Measurements from ENCODE around the gene ETFA.
A peak's percentile ranks its signal among the peaks of the same experiment; 100 is the strongest.

Gene ETFA

DNA sequence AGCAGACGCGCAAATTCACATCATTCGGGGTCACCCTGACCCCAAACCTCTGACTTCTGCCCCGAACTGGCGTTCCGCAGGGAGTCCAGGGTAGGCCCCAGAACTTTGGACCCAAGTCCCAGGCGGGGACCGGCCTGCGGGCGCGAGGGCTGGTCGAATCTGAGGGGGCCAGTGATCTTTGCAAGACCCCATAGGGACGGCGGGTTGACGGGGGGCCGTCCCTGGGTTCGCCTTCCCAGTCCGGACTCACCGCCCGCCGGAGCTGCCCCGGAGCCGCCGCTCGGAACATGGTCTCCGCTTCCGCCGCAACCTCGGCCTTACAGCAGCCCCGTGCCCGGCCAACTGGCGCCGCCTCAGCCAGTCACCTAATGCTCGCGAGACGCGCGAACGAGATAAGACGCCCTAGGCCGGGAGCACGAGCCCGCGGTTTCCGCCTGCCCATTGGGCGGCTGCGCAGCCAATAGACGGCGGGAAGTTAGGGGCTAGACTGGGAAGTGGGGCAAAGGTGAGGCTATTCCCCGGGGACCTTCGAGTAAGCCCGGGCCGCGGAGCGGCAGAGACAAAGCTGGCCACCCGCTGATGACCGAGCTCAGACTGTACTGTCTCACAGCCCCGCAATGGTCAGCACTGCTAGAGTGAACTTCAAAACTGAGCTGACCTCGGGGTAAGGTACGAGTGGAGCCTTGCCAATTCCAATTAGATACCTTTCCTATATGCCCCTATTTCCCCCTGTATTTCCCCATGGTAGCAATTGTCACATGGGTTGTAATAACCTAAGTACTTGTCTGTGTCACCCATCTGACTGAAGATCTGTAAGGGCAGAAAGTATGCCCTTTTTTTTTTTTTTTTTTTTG is at the start of gene ETFA:
Gene ETFA, minus strand, starts transcription at position 370 of the 854 bp plus-strand sequence. Its CDS starts 81 bp downstream, at position 289.
- DNase-seq (ENCODE audit: low read depth in 2 of 2), result peak; percentile 90 to 93

DNA sequence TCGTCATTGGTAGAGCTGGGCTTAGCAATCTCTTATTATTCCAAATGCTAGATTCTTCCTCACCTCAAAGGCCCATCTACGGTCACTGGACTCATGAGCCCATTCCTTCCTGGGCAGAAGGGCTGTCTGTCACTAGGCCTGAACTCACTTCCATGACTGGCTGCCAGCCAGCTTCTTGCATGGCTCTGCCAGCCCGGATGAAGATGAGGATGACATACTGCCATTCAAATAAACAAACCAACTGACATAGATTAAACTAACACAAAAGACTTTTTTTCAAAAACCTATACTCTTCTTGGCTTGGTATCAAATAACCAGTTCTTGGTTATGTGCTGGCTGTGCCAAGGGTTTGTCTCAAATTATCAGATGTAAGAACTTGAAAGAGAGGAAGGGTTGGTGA is 49.1 kb upstream of the ETFA start:
- no peak for DNase-seq (ENCODE audit: low read depth in 2 of 2)

DNA sequence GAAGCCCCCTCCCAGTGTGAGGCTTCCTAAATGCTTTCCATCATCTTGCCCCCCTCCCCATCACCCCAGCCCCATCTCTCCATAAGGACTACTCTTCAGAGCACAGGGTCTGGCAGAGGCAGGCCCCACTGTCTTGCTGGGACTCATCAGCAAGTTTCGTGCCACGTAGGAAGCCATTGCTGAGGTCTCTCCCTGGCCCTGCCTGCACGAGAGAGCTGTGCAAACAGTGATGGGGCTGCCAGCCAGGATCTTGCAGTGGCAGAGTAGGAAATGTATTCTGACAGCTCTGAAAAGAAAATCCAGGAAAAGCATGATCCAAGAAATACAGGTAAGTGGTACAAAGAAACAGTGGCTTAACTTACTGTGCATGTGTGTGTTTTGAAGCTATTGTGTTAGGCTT is 47.9 kb upstream of the ETFA start:
- DNase-seq (ENCODE audit: low read depth in 2 of 2), result no peak

DNA sequence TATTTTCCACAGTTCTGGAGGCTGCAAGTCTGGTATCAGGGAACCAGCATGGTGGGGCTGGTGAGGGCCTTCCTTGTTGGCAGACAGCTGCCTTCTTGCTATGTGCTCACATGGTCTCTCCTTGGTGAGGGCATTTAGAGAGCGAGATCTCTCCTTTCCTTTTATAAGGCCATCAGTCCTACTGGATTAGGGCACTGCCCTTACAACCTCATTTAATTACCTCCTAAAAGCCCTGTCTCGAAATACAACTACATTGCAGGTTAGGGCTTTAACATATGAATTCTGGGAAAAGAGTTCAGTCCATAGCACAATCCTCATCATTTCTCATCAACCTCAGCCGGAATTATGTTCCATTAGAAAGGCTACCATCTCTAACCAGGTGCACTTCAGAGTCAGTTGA is 47.2 kb upstream of the ETFA start:
- DNase-seq (ENCODE audit: low read depth in 2 of 2), result no peak

DNA sequence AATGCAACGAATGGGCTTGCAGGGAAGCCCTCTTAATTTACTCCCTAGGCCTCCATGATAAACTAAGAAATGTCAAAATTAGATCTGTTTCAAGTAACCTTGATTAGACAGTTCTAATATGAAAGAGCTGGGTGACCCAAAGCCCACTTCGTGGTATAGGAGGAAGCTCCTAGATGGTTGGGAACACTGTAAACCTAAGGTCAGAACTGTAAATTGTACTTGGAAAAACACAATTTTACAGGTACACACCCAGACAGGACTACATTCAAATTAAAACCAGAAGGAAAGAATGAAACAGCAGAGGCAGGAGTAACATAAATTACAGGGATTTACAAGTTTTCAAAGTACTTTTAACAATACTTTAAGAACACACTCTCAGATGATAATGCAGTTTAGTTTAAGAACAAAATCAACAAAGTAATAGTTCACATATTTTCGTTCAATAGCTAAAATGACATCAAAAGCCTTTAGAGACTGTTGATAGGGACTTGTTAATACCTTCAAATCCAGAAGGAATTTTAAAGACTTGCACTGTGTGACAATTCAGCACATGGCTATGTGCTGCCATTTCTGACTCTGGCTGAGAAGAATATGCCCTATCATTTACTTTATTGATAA is 43.7 kb upstream of the ETFA start:
- no peak for DNase-seq (ENCODE audit: low read depth in 2 of 2)

DNA sequence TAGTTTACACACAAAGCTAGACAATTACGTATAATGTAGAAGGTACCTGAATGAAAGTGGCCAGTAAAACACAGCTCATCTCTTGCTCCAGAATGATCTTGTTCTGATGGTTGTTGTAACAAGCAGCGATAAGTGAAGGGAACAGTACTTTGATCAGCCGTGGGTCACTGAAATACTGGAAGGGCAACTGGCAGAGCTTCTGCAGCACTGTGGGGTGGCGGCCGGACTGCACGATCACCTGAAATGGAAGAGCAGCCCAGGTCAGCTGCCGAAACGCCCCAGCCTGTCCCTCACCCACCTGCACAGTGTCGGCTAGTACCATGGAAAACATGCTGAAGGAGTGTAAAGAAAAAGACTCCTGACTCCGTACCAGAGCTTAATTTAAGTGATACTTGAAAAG is 42.6 kb upstream of the ETFA start:
- DNase-seq (ENCODE audit: low read depth in 2 of 2), result no peak

DNA sequence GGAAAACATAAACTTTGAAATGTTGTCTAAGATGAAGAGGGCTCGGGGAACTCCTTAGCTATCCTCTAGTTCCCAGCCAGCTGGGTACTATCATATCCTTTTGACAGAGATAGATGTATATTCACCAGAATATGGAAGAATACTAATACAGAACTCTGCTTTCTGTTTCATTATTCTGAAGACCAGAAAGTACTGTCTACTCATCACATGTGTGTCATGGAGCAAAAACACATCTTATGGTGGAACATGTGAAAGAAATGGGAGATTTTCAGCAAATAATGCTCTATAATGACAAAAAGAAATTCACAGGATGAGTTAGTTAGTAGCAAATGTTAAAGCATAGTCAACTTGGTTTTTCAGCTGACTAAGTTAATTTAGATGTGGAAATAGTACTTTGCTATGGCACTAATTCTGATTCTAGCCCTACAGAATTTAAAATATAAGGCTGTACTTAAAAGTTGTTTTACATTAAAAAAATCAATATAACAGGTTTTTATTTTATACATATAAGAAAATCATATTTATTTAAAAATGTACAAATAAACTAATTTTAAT is 41.8 kb upstream of the ETFA start:
- no peak for DNase-seq (ENCODE audit: low read depth in 2 of 2)

DNA sequence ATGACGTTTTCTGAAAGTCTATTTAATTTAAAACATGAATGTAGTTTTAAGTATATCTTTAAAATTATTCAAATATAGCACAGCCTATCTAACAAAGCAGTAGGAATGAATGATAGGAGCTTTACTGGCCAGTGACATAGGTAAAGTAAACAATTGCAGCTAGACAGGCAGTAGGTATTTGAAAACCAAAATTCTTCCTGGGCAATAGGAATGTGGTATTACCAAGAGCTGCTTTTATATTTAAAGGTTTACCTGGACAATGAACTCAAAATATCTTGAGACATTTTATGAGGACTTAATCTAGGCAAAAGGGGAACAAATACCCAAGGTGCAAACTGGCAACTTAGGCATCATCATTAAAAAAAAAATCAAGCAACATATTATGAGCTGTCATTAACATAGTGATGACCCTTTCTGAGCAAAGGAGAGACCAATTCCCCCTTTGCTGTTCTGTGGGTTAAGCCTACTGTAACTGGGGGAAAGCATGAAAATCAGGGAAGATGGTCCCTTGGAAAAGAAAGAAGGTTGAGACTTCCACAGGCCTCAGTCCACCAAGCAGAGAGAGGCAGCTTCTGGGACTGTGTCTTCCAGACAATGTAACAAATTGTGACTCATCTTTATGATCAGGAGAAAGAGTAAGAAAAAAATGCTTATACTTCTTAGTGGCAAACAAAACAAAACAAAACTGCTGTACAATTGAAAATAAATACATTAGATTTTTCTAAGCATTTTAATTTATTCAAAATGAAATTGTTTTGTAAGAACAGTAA is 38.2 kb upstream of the ETFA start:
- no peak for DNase-seq (ENCODE audit: low read depth in 2 of 2)

DNA sequence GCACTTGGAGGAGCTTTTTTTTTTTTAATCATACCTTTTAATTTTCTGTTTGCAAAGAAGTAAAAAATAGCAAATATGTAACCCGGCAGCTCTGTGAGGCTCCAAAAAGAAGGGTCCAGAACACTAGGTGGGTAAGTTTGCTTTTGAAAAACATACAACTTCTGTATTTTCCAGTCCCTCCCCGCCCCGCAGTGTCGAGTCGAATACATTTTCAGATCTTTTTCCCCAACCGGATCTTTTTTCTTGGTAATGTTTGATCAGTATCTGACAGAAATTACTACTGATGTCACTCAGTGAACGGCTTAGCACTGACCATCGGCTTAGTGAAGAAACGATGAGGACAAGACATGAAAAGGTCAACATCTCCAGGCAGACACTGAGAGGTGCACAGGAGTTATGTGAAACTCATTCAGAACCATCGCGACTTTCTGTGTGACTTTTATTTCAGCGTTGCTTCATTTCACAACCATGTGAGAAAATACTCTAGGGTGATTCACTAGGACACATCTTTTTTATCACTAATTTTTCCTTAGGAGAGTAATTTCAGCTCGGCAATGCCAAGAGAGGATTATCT is 36.3 kb upstream of the ETFA start:
- DNase-seq (ENCODE audit: low read depth in 2 of 2), result no peak

DNA sequence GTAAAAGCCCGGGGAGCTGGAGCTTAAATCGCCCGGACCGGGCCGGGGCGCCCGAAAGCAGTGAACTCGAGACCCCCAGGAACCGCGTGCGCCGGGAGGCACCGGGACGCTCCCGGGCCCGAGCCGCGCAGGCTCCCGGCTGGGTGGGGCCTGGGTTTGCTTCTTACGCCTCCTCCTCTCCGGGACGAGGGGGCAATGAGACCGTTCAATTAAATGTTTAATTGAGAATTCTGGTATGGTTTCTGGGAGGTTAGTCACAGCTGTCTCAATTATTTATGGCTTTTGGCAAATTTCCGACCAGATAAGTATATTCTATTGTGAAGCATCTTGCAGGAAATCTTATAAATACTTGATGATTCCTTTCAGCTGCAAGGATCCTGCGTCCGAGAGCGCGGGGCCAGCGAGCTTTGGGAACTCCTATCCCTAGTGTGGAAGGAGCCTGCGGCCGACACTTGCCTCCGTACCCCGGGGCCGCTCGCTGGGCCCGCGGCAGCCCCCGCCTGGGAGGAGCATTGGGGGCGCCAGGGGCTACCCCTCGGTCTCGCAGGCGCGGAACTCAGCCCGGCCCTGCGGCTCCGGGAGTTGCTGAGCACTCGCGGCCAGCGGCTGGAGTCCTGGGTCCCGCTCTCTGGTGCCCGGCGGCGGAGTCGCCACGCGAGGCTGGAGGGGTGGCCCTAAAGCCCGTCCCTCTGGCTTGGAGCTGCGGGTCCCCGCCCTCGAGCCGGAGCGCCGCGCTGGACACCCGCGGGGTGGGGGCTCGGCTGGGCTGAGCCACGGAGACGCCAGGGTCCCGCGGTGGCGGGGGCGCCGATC is 35.6 kb upstream of the ETFA start:
- no peak for DNase-seq (ENCODE audit: low read depth in 2 of 2)

DNA sequence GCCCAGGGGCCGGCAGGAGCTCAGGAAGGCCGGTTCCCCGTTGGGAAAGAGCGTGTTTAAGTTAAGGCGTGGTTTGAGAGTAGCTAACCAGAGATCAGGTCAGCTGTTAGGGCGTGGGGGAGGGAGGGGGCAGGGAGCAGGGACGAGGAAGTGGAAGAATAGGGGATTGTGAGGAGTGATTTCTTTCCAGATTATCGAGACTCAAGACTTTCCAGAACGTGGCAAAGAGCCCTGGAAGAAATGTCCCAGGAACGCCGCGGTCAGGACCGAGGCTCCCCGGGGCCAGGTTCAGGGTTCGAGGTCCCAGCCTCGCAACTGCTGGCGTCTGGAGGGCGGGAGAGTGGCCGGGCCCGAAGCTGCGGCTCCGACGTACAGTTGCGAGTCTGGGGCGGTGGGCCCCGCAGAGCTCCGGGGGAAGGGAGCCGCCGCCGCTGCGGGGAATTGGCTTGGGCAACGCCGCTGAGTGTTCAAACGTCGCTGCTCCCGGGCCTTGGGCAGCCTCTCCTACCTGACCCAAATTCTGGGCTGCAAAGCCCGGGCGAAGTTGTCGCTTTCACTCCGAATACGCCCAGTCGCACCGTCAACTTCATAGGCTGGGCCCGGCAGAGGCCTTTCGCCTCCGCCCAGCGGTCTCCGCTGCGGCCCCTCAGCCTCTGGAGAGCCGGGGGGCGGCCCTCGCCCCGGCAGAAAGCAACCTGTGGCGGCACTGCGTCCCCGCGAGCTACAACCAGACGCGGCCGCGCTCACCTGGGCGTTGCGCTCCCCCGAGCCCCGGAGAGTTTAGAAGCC is 34.8 kb upstream of the ETFA start:
- DNase-seq (ENCODE audit: low read depth in 2 of 2), result no peak

DNA sequence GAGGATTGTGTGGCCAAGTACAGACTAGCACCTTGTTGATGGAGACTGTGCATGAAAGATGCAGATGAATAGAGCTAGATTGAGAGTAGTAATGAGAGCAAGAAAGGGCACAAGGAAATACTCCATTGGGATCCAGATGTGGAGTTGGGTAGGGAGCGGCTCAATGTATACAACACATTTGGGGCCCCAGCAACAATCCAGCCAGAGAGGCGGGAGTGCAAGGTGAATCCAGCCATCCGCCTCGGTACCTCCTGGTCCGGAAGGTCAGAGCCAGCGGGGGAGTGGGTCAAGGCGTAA is 34.3 kb upstream of the ETFA start:
- DNase-seq (ENCODE audit: low read depth in 2 of 2), result no peak

DNA sequence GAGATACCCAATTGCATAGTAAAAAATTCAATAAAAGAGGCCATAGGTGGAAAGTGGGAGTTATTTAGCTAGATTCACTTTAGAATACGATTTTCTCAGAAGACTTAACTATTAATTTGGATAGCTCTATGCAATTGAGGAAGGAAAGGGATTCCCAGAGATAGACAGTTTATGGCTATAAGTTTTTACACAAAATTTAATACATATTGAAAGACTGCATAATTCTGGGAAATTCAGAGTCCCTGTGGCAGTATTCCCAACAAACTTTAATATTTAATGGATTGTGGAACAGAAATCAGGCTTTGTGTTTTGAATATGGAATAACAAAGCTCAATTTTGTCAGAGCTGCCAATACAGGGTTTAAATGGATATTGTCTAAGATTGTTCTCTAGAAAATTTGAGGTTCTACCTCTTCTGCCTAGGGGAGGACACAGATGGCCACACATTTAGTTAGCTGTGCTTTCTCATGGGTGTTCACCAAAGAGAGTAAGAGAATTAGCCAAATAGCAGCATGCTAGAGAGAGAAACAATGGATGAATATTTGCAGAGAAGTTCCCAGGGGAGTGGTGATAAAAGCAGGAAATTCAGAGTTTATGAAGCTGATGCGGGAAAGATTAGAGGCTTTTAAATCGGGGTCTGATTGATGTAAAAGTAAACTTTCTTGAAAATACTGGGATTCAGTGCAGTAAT is 33.8 kb upstream of the ETFA start:
- no peak for DNase-seq (ENCODE audit: low read depth in 2 of 2)

DNA sequence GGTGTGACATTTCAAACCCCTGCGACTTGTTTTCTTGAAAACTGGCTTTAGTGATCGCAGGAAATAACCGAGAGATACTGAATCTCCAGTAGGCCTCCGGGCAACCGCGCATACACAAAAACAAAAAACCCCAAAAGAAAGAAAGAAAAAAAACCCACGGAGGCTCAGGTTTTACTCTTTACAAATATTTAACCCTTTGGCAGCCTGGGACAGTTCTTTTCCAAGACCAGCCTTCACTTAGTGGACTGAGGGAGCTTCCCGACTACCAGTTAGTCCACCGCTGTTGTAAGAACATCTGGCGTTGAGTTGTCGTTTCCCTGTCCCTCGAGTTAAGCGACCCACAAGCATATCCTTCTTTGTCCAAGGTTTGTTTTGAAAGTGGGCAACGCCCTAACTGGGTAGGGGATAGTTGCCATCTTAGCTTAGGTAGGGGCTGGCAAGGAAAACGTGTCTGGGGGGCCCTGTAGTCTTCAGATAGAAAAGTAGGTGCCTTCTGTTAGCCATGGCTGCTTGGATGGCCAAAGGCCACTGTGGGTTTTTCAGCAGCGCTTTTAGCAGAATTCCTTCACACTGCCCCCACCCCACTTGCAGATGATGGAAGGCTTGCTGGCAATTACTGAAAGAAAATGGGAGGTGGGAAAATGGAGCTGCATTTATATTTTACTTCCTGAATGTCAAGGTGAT is 32.2 kb upstream of the ETFA start:
- DNase-seq (ENCODE audit: low read depth in 2 of 2), result no peak

DNA sequence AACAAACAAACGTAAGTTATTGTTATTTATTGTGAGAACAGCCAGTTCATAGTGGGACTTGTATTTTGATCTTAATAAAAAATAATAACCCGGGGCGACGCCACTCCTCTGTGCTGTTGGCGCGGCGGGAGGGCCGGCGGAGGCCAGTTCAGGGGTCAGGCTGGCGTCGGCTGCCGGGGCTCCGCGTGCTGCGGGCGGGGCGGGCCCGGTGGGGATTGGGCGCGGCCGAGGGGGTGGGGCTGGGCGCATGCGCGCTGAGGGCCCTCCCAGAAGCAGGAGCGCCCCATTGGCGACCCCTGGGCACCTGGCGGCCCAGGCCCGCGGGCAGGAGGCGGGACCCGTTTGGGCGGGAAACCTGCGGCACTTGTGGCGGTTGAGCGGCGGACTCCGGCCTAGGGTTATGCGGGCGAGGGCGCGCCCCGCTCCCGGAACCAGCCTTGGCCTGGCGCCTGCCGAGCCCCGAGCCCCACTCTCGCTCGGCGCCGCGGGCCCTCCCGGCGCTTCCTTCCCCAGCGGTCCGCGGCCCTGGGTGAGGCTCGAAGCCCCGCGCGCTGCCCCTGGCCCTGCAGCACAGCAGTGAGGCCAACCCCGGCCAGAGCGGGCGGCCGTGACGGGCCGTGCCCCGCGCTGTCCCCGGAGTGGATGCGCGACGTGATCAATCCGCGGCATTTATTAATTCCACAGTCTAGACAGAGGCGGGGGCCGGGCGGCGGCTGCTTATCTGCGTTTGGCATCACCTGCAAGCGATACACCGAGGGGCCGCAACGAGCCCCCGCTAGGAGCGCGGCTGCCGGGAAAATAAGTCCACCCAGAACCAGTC is 31.3 kb upstream of the ETFA start:
- DNase-seq (ENCODE audit: low read depth in 2 of 2), result no peak

DNA sequence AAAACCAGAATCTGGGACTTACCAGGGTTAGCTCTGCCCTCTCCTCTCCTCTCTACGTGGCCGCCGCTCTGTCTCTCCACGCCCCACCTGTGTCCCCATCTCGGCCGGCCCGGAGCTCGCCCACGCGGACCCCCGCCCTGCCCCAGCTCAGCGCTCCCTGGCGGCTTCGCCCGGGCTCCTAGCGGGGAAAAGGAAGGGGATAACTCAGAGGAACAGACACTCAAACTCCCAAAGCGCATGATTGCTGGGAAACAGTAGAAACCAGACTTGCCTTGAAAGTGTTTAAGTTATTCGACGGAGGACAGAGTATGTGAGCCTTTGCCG is 30.8 kb upstream of the ETFA start:
- no peak for DNase-seq (ENCODE audit: low read depth in 2 of 2)

DNA sequence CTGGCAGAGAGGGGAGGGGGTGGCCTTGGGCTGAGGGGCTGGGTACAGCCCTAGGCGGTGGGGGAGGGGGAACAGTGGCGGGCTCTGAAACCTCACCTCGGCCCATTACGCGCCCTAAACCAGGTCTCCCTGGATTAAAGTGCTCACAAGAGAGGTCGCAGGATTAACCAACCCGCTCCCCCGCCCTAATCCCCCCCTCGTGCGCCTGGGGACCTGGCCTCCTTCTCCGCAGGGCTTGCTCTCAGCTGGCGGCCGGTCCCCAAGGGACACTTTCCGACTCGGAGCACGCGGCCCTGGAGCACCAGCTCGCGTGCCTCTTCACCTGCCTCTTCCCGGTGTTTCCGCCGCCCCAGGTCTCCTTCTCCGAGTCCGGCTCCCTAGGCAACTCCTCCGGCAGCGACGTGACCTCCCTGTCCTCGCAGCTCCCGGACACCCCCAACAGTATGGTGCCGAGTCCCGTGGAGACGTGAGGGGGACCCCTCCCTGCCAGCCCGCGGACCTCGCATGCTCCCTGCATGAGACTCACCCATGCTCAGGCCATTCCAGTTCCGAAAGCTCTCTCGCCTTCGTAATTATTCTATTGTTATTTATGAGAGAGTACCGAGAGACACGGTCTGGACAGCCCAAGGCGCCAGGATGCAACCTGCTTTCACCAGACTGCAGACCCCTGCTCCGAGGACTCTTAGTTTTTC is 30.2 kb upstream of the ETFA start:
- no peak for DNase-seq (ENCODE audit: low read depth in 2 of 2)

DNA sequence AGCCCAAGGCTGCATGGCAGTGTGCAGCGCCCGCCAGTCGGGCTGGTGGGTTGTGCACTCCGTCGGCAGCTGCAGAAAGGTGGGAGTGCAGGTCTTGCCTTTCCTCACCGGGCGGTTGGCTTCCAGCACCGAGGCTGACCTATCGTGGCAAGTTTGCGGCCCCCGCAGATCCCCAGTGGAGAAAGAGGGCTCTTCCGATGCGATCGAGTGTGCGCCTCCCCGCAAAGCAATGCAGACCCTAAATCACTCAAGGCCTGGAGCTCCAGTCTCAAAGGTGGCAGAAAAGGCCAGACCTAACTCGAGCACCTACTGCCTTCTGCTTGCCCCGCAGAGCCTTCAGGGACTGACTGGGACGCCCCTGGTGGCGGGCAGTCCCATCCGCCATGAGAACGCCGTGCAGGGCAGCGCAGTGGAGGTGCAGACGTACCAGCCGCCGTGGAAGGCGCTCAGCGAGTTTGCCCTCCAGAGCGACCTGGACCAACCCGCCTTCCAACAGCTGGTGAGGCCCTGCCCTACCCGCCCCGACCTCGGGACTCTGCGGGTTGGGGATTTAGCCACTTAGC is 29.6 kb upstream of the ETFA start:
- DNase-seq (ENCODE audit: low read depth in 2 of 2), result peak in 1 of 2 donors; percentile 52

Data from stimulated activated CD4-positive, alpha-beta T cell treated with anti-CD3 and anti-CD28 coated beads, Interleukin-15, amount 100 ng/mL, for 48 hours (primary cell).